HG03520 (cell line): ENCODE results near the gene NECAB3.

Experiments
- ATAC-seq: cut with Tn5 transposase; IDR thresholded peaks from one replicate; pipeline ENCODE4 v1.9.1; 2021; ENCODE audit warnings: mild to moderate bottlenecking, moderate library complexity; ENCODE audit not compliant: unreplicated experiment

Gene NECAB3

GRCh38 chr20:33624399-33624798 is 49.8 kb downstream of the NECAB3 start:
- no peak for ATAC-seq

- ATAC-seq: no peak
Measured at GRCh38 chr20:33622705-33623365, 51.4 kb downstream of the NECAB3 start.

DNA sequence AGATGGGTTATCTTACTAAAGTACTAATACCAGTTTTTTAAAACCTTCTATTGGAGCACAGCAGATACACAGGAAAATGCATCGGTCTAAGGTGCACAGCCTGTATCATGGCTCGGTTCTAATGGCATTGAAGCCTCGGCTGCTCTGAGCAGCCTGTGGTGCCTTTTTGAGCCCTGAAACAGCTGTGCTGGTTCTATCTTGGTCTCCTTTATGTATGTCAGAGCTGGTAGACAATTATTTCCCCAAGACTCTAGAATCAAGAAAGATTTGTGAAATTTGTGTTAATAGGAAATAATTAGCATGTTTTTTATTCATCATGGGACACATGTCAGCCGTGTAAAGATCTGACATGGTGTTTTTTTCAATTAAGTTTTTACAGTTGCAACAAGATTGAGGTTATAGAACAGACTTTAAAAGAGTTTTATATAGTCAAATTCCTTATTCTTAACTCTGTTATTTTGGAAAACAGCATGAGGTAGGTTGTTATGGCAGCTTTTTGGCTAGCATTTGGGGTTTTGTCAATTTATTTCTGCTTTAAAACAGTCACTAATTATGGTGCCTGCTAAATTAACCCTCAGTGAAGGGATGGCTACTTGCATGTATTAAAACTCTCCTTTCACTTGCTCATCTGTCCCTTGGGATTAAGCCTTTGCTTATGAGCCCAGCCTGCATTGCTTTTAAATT is 52.4 kb downstream of the NECAB3 start:
- no peak for ATAC-seq

DNA sequence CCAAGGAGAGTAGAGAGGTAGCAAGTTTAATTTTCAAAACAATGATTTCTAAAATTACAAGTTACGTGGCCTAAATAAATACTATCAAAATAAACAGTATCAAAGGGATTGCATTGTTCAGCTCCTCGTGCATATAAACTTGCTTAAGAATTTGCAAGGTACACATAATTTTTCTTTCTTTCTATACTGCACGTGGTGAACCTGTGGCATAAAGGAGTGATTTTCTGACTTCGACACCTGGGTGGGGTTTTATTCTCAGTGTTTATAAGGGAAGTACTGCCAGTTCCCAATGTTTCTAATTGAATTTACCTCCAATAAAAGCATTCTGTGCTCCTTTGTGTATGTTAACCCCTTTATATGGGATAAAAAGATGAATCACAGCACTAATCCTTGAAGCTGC is 62.2 kb downstream of the NECAB3 start:
- ATAC-seq: no peak

DNA sequence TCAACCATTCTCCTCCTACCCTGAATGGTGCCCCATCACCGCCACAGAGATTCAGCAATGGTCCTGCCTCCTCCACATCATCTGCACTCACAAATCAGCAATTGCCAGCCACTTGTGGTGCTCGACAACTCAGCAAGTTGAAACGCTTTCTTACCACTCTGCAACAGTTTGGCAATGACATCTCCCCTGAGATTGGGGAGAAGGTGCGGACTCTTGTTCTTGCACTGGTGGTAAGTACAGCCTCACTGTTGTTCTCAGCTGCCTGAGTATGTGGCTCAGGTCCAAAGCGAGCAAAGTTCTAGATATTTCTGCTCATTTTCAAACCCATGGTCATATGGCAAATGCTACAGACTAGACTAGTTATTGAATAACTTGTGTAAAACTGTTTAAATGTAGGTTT is 63.1 kb downstream of the NECAB3 start:
- ATAC-seq: no peak

DNA sequence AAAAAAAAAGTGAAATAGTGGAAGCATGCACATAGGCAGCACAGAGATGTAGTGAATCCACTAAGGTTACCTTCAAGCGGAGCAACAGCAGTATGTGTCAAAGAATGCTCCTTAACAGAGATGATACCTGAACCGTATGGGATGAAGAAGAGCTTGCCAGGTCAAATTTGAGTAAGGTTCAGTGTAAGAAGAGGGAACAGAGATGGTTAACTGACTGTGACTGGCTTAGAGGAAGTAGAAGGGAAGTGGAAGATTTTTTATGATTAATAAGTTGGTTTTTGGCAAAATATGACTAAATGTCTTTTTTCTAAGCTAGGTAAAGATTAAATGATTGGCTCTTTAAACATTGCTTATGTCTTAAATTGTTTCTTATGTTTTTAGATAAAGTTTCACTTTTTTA is 64.7 kb downstream of the NECAB3 start:
- ATAC-seq: no peak
